Glutamatergic neuron (in vitro differentiated cells): ENCODE measurements around the gene EPHA6. TPM values are rescaled to one million over a fixed set of nuclear protein-coding genes. Genes with fewer than 3 reads are reported as not detected.

Source experiments
- DNase-seq: peaks from one replicate; pipeline ENCODE4 v3.0.0; 2022
- H3K27ac Mint-ChIP-seq: one replicate; pipeline ENCODE4 v1.8.0; 2020; ENCODE audit warnings: mild to moderate bottlenecking, mixed read lengths, inconsistent platforms; ENCODE audit not compliant: unreplicated experiment
- H3K27me3 Mint-ChIP-seq: one replicate; pipeline ENCODE4 v1.8.0; 2020; ENCODE audit warnings: mild to moderate bottlenecking, moderate library complexity, mixed read lengths, inconsistent platforms; ENCODE audit not compliant: unreplicated experiment
- H3K36me3 Mint-ChIP-seq: one replicate; pipeline ENCODE4 v1.8.0; 2020; ENCODE audit warnings: mild to moderate bottlenecking, mixed read lengths, inconsistent platforms; ENCODE audit not compliant: unreplicated experiment
- H3K4me1 Mint-ChIP-seq: one replicate; pipeline ENCODE4 v1.8.0; 2020; ENCODE audit warnings: mild to moderate bottlenecking, low read depth, mixed read lengths, inconsistent platforms; ENCODE audit not compliant: unreplicated experiment
- H3K4me3 Mint-ChIP-seq: one replicate; pipeline ENCODE4 v1.8.0; 2020; ENCODE audit warnings: mild to moderate bottlenecking, mixed read lengths, inconsistent platforms; ENCODE audit not compliant: unreplicated experiment
- H3K9me3 Mint-ChIP-seq: one replicate; pipeline ENCODE4 v1.8.0; 2020; ENCODE audit warnings: mild to moderate bottlenecking, moderate library complexity, mixed read lengths, inconsistent platforms; ENCODE audit not compliant: unreplicated experiment
- CTCF ChIP-seq: fragments of 200-600 bp; sonication (generic); IDR thresholded peaks from one replicate; pipeline ENCODE4 v1.5.0; 2021; ENCODE audit not compliant: partially characterized antibody, unreplicated experiment
- total RNA-seq: library from RNA; stranded (reverse); fragmentation: NEBNext Ultra II Directional; extraction: Animal tissue kit (Norgen Biotek cat#: 25700); gene quantifications from one replicate; pipeline ENCODE4 v1.2.1, GENCODE V29; 2021; ENCODE audit not compliant: unreplicated experiment

The EPHA6 gene
- total RNA-seq, 1 donor from 2014 or later, result 9.0 TPM

GRCh38 chr3:97293596-97294131 lies 479.3 kb downstream of the EPHA6 start:
- TF ChIP-seq CTCF, result no peak
- Mint-ChIP-seq H3K27me3 (no peaks in the 10 kb centered on the region), H3K9me3 (peaks cover 6% of the 10 kb centered on the region), H3K4me1 (no peaks in the 10 kb centered on the region), H3K27ac (no peak overlapping the region), H3K36me3 (peaks cover 9% of the 10 kb centered on the region), H3K4me3 (no peak overlapping the region)
- no peak for DNase-seq

- no peaks in the 10 kb centered on the region for H3K27me3 Mint-ChIP-seq
- no peak overlapping the region for H3K27ac Mint-ChIP-seq
- TF ChIP-seq CTCF, result no peak
- no peak overlapping the region for H3K4me3 Mint-ChIP-seq
- no peak for DNase-seq
- peaks cover 6% of the 10 kb centered on the region for H3K9me3 Mint-ChIP-seq
- H3K36me3 Mint-ChIP-seq, result peaks cover 9% of the 10 kb centered on the region
- H3K4me1 Mint-ChIP-seq, result no peaks in the 10 kb centered on the region
Measured at GRCh38 chr3:97297032-97297431, 482.6 kb downstream of the EPHA6 start.

GRCh38 chr3:97301114-97301513 lies 486.7 kb downstream of the EPHA6 start:
- DNase-seq, result no peak
- Mint-ChIP-seq H3K4me3 (no peak overlapping the region), H3K4me1 (no peaks in the 10 kb centered on the region), H3K9me3 (peaks cover 4% of the 10 kb centered on the region), H3K27ac (no peak overlapping the region), H3K27me3 (no peaks in the 10 kb centered on the region), H3K36me3 (no peaks in the 10 kb centered on the region)
- no peak for TF ChIP-seq CTCF

- Mint-ChIP-seq H3K9me3 (peaks cover 4% of the 10 kb centered on the region), H3K4me3 (no peak overlapping the region), H3K36me3 (no peaks in the 10 kb centered on the region), H3K27ac (no peak overlapping the region), H3K27me3 (no peaks in the 10 kb centered on the region), H3K4me1 (no peaks in the 10 kb centered on the region)
- no peak for DNase-seq
- no peak for TF ChIP-seq CTCF
Measured at GRCh38 chr3:97306226-97306625, 491.8 kb downstream of the EPHA6 start.

- Mint-ChIP-seq H3K9me3 (no peaks in the 10 kb centered on the region), H3K36me3 (no peaks in the 10 kb centered on the region), H3K27ac (no peak overlapping the region), H3K4me3 (no peak overlapping the region), H3K27me3 (no peaks in the 10 kb centered on the region), H3K4me1 (no peaks in the 10 kb centered on the region)
- no peak for TF ChIP-seq CTCF
- DNase-seq, result no peak
Measured at GRCh38 chr3:97338375-97338774, 524.0 kb downstream of the EPHA6 start.
